A549 (cell line): ENCODE measurements around the gene AGRP. TPM values are rescaled to one million over a fixed set of nuclear protein-coding genes. Genes with fewer than 3 reads are reported as not detected.

ENCODE experiments used
- ATAC-seq, 2 experiments: fragments of 200-7000 bp in 1 of 2; fragments of >200 bp in 1 of 2; cut with Nextera tagmentation in 1 of 2; cut with Tn5 transposase in 1 of 2; 3 replicates each; pipeline versions ENCODE4 v1.8.0 to v1.9.1; 2018 to 2020; ENCODE audit warnings: mild to moderate bottlenecking in 1 of 2, moderate library complexity in 1 of 2
- CTCF ChIA-PET: fragments of 300-600 bp; sonication (Branson Sonifier 250); formaldehyde crosslinking; extraction: SDS; loops from one replicate; lab custom pipeline; 2021; ENCODE audit warnings: antibody characterized with exemption, inconsistent platforms; lab: Yijun Ruan, JAX
- POLR2A ChIA-PET: fragments of 350-600 bp; formaldehyde crosslinking; extraction: SDS; loops from one replicate; lab custom pipeline; 2021; ENCODE audit warnings: antibody characterized with exemption, inconsistent platforms; lab: Yijun Ruan, JAX
- DNase-seq, 2 experiments: peaks; one replicate each; pipeline versions ENCODE4 v3.0.0 to v3.0.0-alpha.2; 2011 to 2016; ENCODE audit warnings: low read depth in 1 of 2, low spot score in 1 of 2
- FAIRE-seq: peaks from 2 replicates; lab custom pipeline; 2011; peaks lifted over from hg19 to GRCh38; lab: Jason Lieb, UNC
- H3K27ac ChIP-seq, 2 experiments: fragments of >200 bp; sonication (Bioruptor Twin); formaldehyde crosslinking; 3 replicates each; pipeline ENCODE4 v1.5.1; 2016 to 2017
- H3K4me1 ChIP-seq: fragments of >200 bp; sonication (Bioruptor Twin); formaldehyde crosslinking; 3 replicates; pipeline ENCODE4 v1.6.1; 2016
- H3K4me2 ChIP-seq: fragments of >200 bp; sonication (Bioruptor Twin); formaldehyde crosslinking; 3 replicates; pipeline ENCODE4 v1.6.1; 2016
- H3K4me3 ChIP-seq: fragments of >200 bp; sonication (Bioruptor Twin); formaldehyde crosslinking; 3 replicates; pipeline ENCODE4 v1.5.1; 2016
- H3K9me3 ChIP-seq: fragments of >200 bp; sonication (Bioruptor Twin); formaldehyde crosslinking; 3 replicates; pipeline ENCODE4 v1.6.1; 2016
- CBX8 ChIP-seq: fragments of 200-600 bp; sonication (generic); IDR thresholded peaks from 2 replicates; pipeline ENCODE4 v1.6.1; 2016
- CHD2 ChIP-seq: fragments of 150-350 bp; IDR thresholded peaks from 2 replicates; pipeline ENCODE4 v1.6.1; 2014; ENCODE audit warnings: low read length; ENCODE audit not compliant: partially characterized antibody
- E2F6 ChIP-seq: IDR thresholded peaks from 2 replicates; pipeline ENCODE4 v1.6.1; 2012; ENCODE audit warnings: low read depth, borderline replicate concordance
- EHMT2 ChIP-seq: fragments of 200-600 bp; sonication (generic); IDR thresholded peaks from 2 replicates; pipeline ENCODE4 v1.6.1; 2016; ENCODE audit warnings: antibody characterized with exemption, low read depth, mild to moderate bottlenecking, moderate library complexity
- FOSB ChIP-seq: fragments of 250-450 bp; sonication (Bioruptor Pico); IDR thresholded peaks from 2 replicates; pipeline ENCODE4 v1.5.0; 2020; ENCODE audit warnings: mild to moderate bottlenecking, moderate library complexity
- HDAC2 ChIP-seq: fragments of 200-600 bp; sonication (generic); IDR thresholded peaks from 2 replicates; pipeline ENCODE4 v1.6.1; 2016
- HES2 ChIP-seq: fragments of >200 bp; sonication (Bioruptor Twin); formaldehyde crosslinking; IDR thresholded peaks from 2 replicates; pipeline ENCODE4 v1.6.1; 2016
- HEYL ChIP-seq: fragments of 250-450 bp; sonication (Bioruptor Pico); IDR thresholded peaks from 2 replicates; pipeline ENCODE4 v1.8.0; 2021; ENCODE audit warnings: mild to moderate bottlenecking, moderate library complexity
- HOXA7 ChIP-seq: fragments of 250-450 bp; sonication (Bioruptor Pico); IDR thresholded peaks from 2 replicates; pipeline ENCODE4 v1.5.0; 2020; ENCODE audit warnings: mild to moderate bottlenecking, moderate library complexity
- HOXB13 ChIP-seq: fragments of 250-450 bp; sonication (Bioruptor Pico); IDR thresholded peaks from 2 replicates; pipeline ENCODE4 v1.5.0; 2020; ENCODE audit warnings: low read depth, mild to moderate bottlenecking, moderate library complexity
- HOXB5 ChIP-seq: fragments of 250-450 bp; sonication (Bioruptor Pico); IDR thresholded peaks from 2 replicates; pipeline ENCODE4 v1.5.0; 2020; ENCODE audit warnings: mild to moderate bottlenecking, moderate library complexity
- JUN ChIP-seq, 2 experiments: fragments of >200 bp; sonication (Bioruptor Twin); formaldehyde crosslinking; IDR thresholded peaks; 2 replicates in 1 of 2; 3 replicates in 1 of 2; pipeline ENCODE4 v1.6.1; 2016 to 2017
- KDM5A ChIP-seq: fragments of 200-600 bp; sonication (generic); IDR thresholded peaks from 2 replicates; pipeline ENCODE4 v1.6.1; 2016; ENCODE audit warnings: antibody characterized with exemption, mild to moderate bottlenecking
- MAX ChIP-seq: IDR thresholded peaks from 2 replicates; pipeline ENCODE4 v1.6.1; 2012
- MAZ ChIP-seq: fragments of 150-350 bp; IDR thresholded peaks from 2 replicates; pipeline ENCODE4 v1.6.1; 2014; ENCODE audit warnings: antibody characterized with exemption, low read depth, low read length, borderline replicate concordance
- NR3C1 ChIP-seq: fragments of >200 bp; sonication (Bioruptor Twin); formaldehyde crosslinking; IDR thresholded peaks from 3 replicates; pipeline ENCODE4 v1.6.1; 2017
- PHF8 ChIP-seq: fragments of 200-600 bp; sonication (generic); IDR thresholded peaks from 2 replicates; pipeline ENCODE4 v1.6.1; 2016; ENCODE audit warnings: low read depth, mild to moderate bottlenecking, antibody characterized with exemption, moderate library complexity, borderline replicate concordance
- POLR2A ChIP-seq: IDR thresholded peaks from 2 replicates; pipeline ENCODE4 v1.6.1; 2012; ENCODE audit warnings: mild to moderate bottlenecking, low read length
- RAD21 ChIP-seq, 2 experiments: fragments of >200 bp in 1 of 2; sonication (Bioruptor Twin) in 1 of 2; formaldehyde crosslinking in 1 of 2; IDR thresholded peaks in 1 of 2; conservative IDR thresholded peaks in 1 of 2; 2 replicates in 1 of 2; 3 replicates in 1 of 2; pipeline ENCODE4 v1.6.1; 2012 to 2018; ENCODE audit warnings: inconsistent platforms in 1 of 2
- RARB ChIP-seq: fragments of 250-450 bp; sonication (Bioruptor Pico); IDR thresholded peaks from 2 replicates; pipeline ENCODE4 v1.8.0; 2021; ENCODE audit warnings: mild to moderate bottlenecking, moderate library complexity
- RFX5 ChIP-seq: fragments of 450-650 bp; IDR thresholded peaks from 2 replicates; pipeline ENCODE4 v1.7.1; 2014; ENCODE audit warnings: antibody characterized with exemption, mild to moderate bottlenecking, moderate library complexity
- RNF2 ChIP-seq: fragments of 200-600 bp; sonication (generic); IDR thresholded peaks from 2 replicates; pipeline ENCODE4 v1.6.1; 2016; ENCODE audit warnings: low read depth, mild to moderate bottlenecking, antibody characterized with exemption, moderate library complexity, borderline replicate concordance
- TFCP2L1 ChIP-seq: fragments of 250-450 bp; sonication (Bioruptor Pico); IDR thresholded peaks from 2 replicates; pipeline ENCODE4 v1.5.0; 2021; ENCODE audit warnings: mild to moderate bottlenecking
- ZC3H11A ChIP-seq: fragments of 450-650 bp; IDR thresholded peaks from 2 replicates; pipeline ENCODE4 v1.6.1; 2014; ENCODE audit warnings: antibody characterized with exemption, mild to moderate bottlenecking
- WGBS: methylation state at CpG from one replicate; pipeline ENCODE4 v1.1.6; 2017; ENCODE audit errors: missing lambda C conversion rate; 5-methylcytosine and 5-hydroxymethylcytosine counted together
- polyA plus RNA-seq, 4 experiments: library from polyadenylated mRNA; depleted of rRNA in 3 of 4; stranded (reverse); fragments of >200 nt; fragmentation: RNase III in 1 of 4; extraction: RNeasy Plus Mini Kit Qiagen cat#74134 plus additional on column Dnase treatment in 1 of 4; gene quantifications; 2 replicates in 3 of 4; 3 replicates in 1 of 4; pipeline ENCODE4 v1.2.3, GENCODE V29; 2011 to 2017
- TF ChIP-seq, protein P1 (sequence below): IDR thresholded peaks from 2 replicates; pipeline ENCODE4 v1.6.1; 2012
- TF ChIP-seq, protein P2 (sequence below): fragments of 250-450 bp; sonication (Bioruptor Pico); IDR thresholded peaks from 2 replicates; pipeline ENCODE4 v1.5.0; 2020; ENCODE audit warnings: low read depth, mild to moderate bottlenecking, moderate library complexity
- TF ChIP-seq, protein P3 (sequence below): fragments of 450-650 bp; IDR thresholded peaks from 2 replicates; pipeline ENCODE4 v1.6.1; 2014; ENCODE audit warnings: antibody characterized with exemption
- TF ChIP-seq, protein P4 (sequence below): fragments of >200 bp; sonication (Bioruptor Twin); formaldehyde crosslinking; IDR thresholded peaks from 3 replicates; pipeline ENCODE4 v1.6.1; 2016

AGRP gene
- polyA plus RNA-seq, 2 of the 4 experiments (the other 2 are of a cell fraction), result not detected

DNA sequence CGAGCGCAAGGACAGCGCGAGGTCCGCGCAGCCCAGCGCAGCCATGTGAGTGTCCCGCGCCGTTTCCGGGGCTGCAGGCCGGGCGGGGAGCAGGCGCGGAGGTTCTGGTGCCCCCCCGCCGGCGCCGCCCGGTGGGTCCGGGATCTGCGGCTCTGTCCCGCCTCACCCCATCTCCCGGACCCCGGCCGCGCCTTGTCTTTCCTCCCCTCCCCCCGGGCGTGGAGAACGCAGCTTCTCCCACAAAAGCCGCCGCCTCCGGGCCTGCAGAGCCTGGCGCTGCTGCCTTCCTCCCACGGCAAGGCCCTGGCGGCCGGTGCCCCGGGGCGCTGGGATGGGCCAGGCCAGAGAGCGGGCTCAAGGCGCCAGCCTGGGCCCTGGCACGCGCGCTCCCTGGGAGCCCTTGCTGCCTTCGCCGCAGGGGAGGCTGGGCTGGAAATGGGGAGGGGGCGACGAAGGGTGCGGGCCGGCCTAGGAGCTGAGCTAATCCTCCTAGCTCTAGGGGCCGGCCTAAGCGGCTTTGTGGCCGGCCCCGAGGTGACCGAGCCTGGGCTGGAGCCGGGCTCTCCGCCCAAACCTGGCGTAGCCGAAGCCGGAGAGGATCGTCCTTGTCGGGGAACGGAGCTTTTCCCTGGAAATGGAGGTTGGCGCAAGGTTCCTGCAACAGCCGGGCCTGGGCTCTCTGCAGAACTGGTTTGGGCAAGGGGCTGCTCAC, 45.7 kb upstream of the AGRP start:
- CTCF ChIA-PET, result interaction anchor here (0.8 to 22.1 kb wide), 9 partner anchors 6 to 139 kb away, joined by 4 to 301 read pairs (median 7); partner anchors contain the start of genes ATP6V0D1, CARMIL2 and CTCF
- H3K4me3 ChIP-seq, result peak overlapping the region; percentile 73
- DNase-seq, result peak; percentile 49 to 57
- H3K27ac ChIP-seq, result peak overlapping the region; percentile 81 to 93
- WGBS, result 0% methylated on average over 5 of the region's 65 CpGs
- ATAC-seq, result peak; percentile 65 to 68
- FAIRE-seq, result no peak
- no peaks in the 10 kb centered on the region for H3K9me3 ChIP-seq
- peak overlapping the region; percentile 89 for H3K4me2 ChIP-seq
- TF ChIP-seq ZC3H11A (no peak), JUN (IDR thresholded peaks at IDR 0.05) (peak in 1 of 2 experiments; percentile 63; a peak in 2 of 5 replicates), KDM5A (no peak), HDAC2 (no peak), RAD21 (conservative IDR thresholded peaks at IDR 0.05 in 1 of 2, IDR thresholded peaks at IDR 0.05 in 1 of 2) (no peak), MAZ (no peak), HOXB13 (no peak), PHF8 (peak; percentile 65), RARB (CRISPR knock-in tag) (no peak), CBX8 (no peak), MAX (peak; percentile 26; the same call in 1 of the 2 replicates), HEYL (no peak), HOXA7 (CRISPR knock-in tag) (no peak), EHMT2 (no peak), NR3C1 (no peak), CHD2 (no peak), E2F6 (0 out of 2 replicates have a peak, but pooled peaks have one; percentile 43), FOSB (CRISPR knock-in tag) (no peak), POLR2A (peak; percentile 66), RNF2 (0 out of 2 replicates have a peak, but pooled peaks have one; percentile 54), RFX5 (no peak), TFCP2L1 (CRISPR knock-in tag) (no peak), HES2 (no peak), HOXB5 (no peak)
- TF ChIP-seq, protein P1, sequence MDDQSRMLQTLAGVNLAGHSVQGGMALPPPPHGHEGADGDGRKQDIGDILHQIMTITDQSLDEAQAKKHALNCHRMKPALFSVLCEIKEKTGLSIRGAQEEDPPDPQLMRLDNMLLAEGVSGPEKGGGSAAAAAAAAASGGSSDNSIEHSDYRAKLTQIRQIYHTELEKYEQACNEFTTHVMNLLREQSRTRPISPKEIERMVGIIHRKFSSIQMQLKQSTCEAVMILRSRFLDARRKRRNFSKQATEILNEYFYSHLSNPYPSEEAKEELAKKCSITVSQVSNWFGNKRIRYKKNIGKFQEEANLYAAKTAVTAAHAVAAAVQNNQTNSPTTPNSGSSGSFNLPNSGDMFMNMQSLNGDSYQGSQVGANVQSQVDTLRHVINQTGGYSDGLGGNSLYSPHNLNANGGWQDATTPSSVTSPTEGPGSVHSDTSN, result no peak
- TF ChIP-seq, protein P2, sequence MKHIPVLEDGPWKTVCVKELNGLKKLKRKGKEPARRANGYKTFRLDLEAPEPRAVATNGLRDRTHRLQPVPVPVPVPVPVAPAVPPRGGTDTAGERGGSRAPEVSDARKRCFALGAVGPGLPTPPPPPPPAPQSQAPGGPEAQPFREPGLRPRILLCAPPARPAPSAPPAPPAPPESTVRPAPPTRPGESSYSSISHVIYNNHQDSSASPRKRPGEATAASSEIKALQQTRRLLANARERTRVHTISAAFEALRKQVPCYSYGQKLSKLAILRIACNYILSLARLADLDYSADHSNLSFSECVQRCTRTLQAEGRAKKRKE (CRISPR knock-in tag), result no peak
- TF ChIP-seq, protein P3, sequence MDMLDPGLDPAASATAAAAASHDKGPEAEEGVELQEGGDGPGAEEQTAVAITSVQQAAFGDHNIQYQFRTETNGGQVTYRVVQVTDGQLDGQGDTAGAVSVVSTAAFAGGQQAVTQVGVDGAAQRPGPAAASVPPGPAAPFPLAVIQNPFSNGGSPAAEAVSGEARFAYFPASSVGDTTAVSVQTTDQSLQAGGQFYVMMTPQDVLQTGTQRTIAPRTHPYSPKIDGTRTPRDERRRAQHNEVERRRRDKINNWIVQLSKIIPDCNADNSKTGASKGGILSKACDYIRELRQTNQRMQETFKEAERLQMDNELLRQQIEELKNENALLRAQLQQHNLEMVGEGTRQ, result no peak
- TF ChIP-seq, protein P4, sequence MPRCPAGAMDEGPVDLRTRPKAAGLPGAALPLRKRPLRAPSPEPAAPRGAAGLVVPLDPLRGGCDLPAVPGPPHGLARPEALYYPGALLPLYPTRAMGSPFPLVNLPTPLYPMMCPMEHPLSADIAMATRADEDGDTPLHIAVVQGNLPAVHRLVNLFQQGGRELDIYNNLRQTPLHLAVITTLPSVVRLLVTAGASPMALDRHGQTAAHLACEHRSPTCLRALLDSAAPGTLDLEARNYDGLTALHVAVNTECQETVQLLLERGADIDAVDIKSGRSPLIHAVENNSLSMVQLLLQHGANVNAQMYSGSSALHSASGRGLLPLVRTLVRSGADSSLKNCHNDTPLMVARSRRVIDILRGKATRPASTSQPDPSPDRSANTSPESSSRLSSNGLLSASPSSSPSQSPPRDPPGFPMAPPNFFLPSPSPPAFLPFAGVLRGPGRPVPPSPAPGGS, result no peak; the same call in 2 of the 3 replicates
- TF ChIP-seq, all 56 proteins: peak for 6
- H3K4me1 ChIP-seq, result peaks cover 56% of the 10 kb centered on the region
- POLR2A ChIA-PET, result interaction anchor here (0.5 to 1.2 kb wide), 6 partner anchors 8 to 342 kb away, joined by 3 to 5 read pairs (median 4); partner anchors contain the start of genes ACD and ATP6V0D1
